AG09309 (cell line): ENCODE data around the gene BEND4.

Experiments used
- DNase-seq: peaks from one replicate; pipeline ENCODE4 v3.0.0-alpha.2; 2010; ENCODE audit warnings: low read depth
- H3K4me3 ChIP-seq: 2 replicates; pipeline ENCODE4 v1.5.1; 2011; ENCODE audit warnings: mild to moderate bottlenecking, low read depth, low read length, moderate library complexity; ENCODE audit not compliant: control insufficient read depth
- CTCF ChIP-seq: IDR thresholded peaks from 2 replicates; pipeline ENCODE4 v1.5.1; 2011; ENCODE audit warnings: mild to moderate bottlenecking, low read depth, low read length, inconsistent platforms; ENCODE audit not compliant: insufficient read depth, control insufficient read depth; ENCODE audit errors: missing control alignments

Gene BEND4

DNA sequence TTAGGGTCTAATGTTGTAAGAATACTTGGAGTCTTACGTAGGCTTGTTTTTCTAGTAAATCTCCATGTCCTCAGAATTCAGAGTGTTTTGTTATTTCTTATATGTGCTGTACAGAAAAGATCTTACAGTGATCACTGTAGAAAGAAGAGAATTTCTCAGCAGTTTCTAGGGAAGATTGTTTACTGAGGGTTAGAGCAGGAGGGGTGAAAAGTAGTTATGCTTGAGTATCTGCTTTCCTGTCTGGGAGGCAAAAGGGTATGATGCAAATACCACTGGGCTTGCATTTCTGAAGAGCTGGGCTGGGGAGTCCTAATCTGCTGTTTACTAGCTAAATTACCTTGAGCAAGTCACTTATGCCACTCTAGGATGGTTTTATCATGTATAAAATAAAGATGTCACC is 78.2 kb downstream of the BEND4 start:
- H3K4me3 ChIP-seq, result no peak overlapping the region
- TF ChIP-seq CTCF, result no peak
- no peak for DNase-seq

GRCh38 chr4:42070463-42070862 is 82.0 kb downstream of the BEND4 start:
- no peak for TF ChIP-seq CTCF
- no peak for DNase-seq
- H3K4me3 ChIP-seq, result no peak overlapping the region

GRCh38 chr4:42067264-42067663 is 85.2 kb downstream of the BEND4 start:
- H3K4me3 ChIP-seq, result no peak overlapping the region
- TF ChIP-seq CTCF, result no peak
- DNase-seq, result no peak

- DNase-seq, result no peak
- no peak overlapping the region for H3K4me3 ChIP-seq
- no peak for TF ChIP-seq CTCF
Measured at GRCh38 chr4:42066402-42066801, 86.1 kb downstream of the BEND4 start.
